Right lobe of liver (tissue), 6 donors: ENCODE data around the gene LCN9. TPM values are rescaled to one million over a fixed set of nuclear protein-coding genes. Genes with fewer than 3 reads are reported as not detected.

ENCODE experiments used
- ATAC-seq, 4 donors: fragments of 200-7000 bp; cut with Tn5 transposase; one replicate each; pipeline ENCODE4 v1.9.1; 2020; ENCODE audit warnings: mild to moderate bottlenecking in 4 of 4, moderate library complexity in 4 of 4
- DNase-seq, 3 donors: peaks; one replicate each; pipeline ENCODE4 v3.0.0-alpha.2; 2020
- H3K27ac ChIP-seq, 3 donors: fragments of 200-600 bp; one replicate each; pipeline ENCODE4 v1.8.0; 2022
- H3K27me3 ChIP-seq, 2 donors: fragments of 200-600 bp; one replicate each; pipeline ENCODE4 v1.8.0; 2022
- H3K36me3 ChIP-seq, 4 donors: fragments of 200-600 bp; sonication (generic) in 1 of 4; one replicate each; pipeline versions ENCODE4 v1.5.1 to v1.8.0; 2017 to 2022; ENCODE audit warnings: control low read depth in 1 of 4
- H3K4me1 ChIP-seq, 4 donors: fragments of 200-600 bp; sonication (generic) in 1 of 4; one replicate each; pipeline versions ENCODE4 v1.5.1 to v1.8.0; 2017 to 2022; ENCODE audit warnings: control low read depth in 1 of 4
- H3K4me3 ChIP-seq, 3 donors: fragments of 200-600 bp; one replicate each; pipeline ENCODE4 v1.8.0; 2022
- H3K9me3 ChIP-seq, 4 donors: fragments of 200-600 bp; sonication (generic) in 1 of 4; one replicate each; pipeline versions ENCODE4 v1.5.1 to v1.8.0; 2017 to 2022; ENCODE audit warnings: control low read depth in 1 of 4
- CTCF ChIP-seq, 4 donors: fragments of 200-600 bp in 3 of 4; fragments of 450-650 bp in 1 of 4; IDR thresholded peaks; one replicate each; pipeline versions ENCODE4 v1.5.1 to v1.8.0; 2016 to 2022; ENCODE audit warnings: antibody characterized with exemption in 4 of 4, mild to moderate bottlenecking in 2 of 4
- POLR2A ChIP-seq: fragments of 450-650 bp; IDR thresholded peaks from one replicate; pipeline ENCODE4 v1.6.1; 2017; ENCODE audit warnings: antibody characterized with exemption, mild to moderate bottlenecking
- WGBS: methylation state at CpG from one replicate; pipeline ENCODE4 v1.1.6; 2018; ENCODE audit warnings: low coverage, low lambda C conversion rate; ENCODE audit not compliant: insufficient coverage; ENCODE audit errors: missing lambda C conversion rate; 5-methylcytosine and 5-hydroxymethylcytosine counted together
- intact Hi-C, 2 donors: fragments of 100-400 bp; cut with DNase I; formaldehyde crosslinking; loops; one replicate each; pipeline versions ENCODE4 v1.11.2 to v1.14.1; 2022
- total RNA-seq, 6 experiments: library from RNA; depleted of rRNA in 2 of 6; stranded (reverse); fragments of >200 nt in 2 of 6; fragmentation: NEBNext Ultra II Directional in 3 of 6; extraction: Animal tissue kit (Norgen Biotek cat#: 25700) in 3 of 6; gene quantifications; one replicate each; pipeline versions ENCODE4 v1.1.0 to v1.2.4, GENCODE V29; 2016 to 2023
- donor health status: DM: no; HTN: yes; CAD: no.
- donor health status: DM: no; HTN: no; CAD: no.
- donor health status: DM: no; HTN: no; CAD: no.
- donor health status: DM: no; HTN: yes; CAD: no.
- donor health status: DM: no; HTN: yes; CAD: no.

LCN9 gene
- total RNA-seq, 6 experiments from 2014 or later = not detected

- ATAC-seq (no peak), DNase-seq (no peak)
Measured at GRCh38 chr9:135618866-135619598, 44.1 kb upstream of the LCN9 start.

GRCh38 chr9:135619599-135619886 is 43.6 kb upstream of the LCN9 start:
- no peak overlapping the region for H3K27ac ChIP-seq
- WGBS = 20% methylated on average over 1 of the region's 10 CpGs
- DNase-seq (no peak), ATAC-seq (no peak)
- H3K9me3 ChIP-seq = no peaks in the 10 kb centered on the region
- no peaks in the 10 kb centered on the region for H3K27me3 ChIP-seq
- intact Hi-C loops = no loop called here
- no peaks in the 10 kb centered on the region for H3K4me1 ChIP-seq
- no peaks in the 10 kb centered on the region for H3K36me3 ChIP-seq
- H3K4me3 ChIP-seq = no peak overlapping the region
- TF ChIP-seq POLR2A = no peak

More at GRCh38 chr9:135618866-135619598, 44.1 kb upstream of the LCN9 start:
- intact Hi-C loops = no loop called here
- no peaks in the 10 kb centered on the region for H3K36me3 ChIP-seq
- no peaks in the 10 kb centered on the region for H3K9me3 ChIP-seq
- 72% methylated on average over 2 of the region's 8 CpGs for WGBS
- H3K4me1 ChIP-seq = no peaks in the 10 kb centered on the region
- no peak overlapping the region for H3K4me3 ChIP-seq
- no peaks in the 10 kb centered on the region for H3K27me3 ChIP-seq
- no peak overlapping the region for H3K27ac ChIP-seq
- TF ChIP-seq CTCF (IDR thresholded peaks at IDR 0.05) (no peak), POLR2A (no peak)

- Histone ChIP-seq H3K27ac (no peak overlapping the region), H3K4me1 (no peaks in the 10 kb centered on the region), H3K27me3 (no peaks in the 10 kb centered on the region), H3K36me3 (no peaks in the 10 kb centered on the region), H3K9me3 (no peaks in the 10 kb centered on the region), H3K4me3 (no peak overlapping the region)
- intact Hi-C loops = no loop called here
- ATAC-seq (no peak), DNase-seq (no peak)
- TF ChIP-seq CTCF (IDR thresholded peaks at IDR 0.05) (no peak), POLR2A (no peak)
- WGBS = 66% methylated on average over 7 of the region's 7 CpGs
Measured at GRCh38 chr9:135620558-135620957, 42.6 kb upstream of the LCN9 start.

- H3K9me3 ChIP-seq = no peaks in the 10 kb centered on the region
- 52% methylated on average over 4 of the region's 11 CpGs for WGBS
- intact Hi-C loops = no loop called here
- no peak for TF ChIP-seq POLR2A
- TF ChIP-seq CTCF (IDR thresholded peaks at IDR 0.05) = no peak
- no peaks in the 10 kb centered on the region for H3K27me3 ChIP-seq
- H3K36me3 ChIP-seq = no peaks in the 10 kb centered on the region
- no peaks in the 10 kb centered on the region for H3K4me1 ChIP-seq
- no peak for ATAC-seq
- DNase-seq = no peak
- no peak overlapping the region for H3K4me3 ChIP-seq
- H3K27ac ChIP-seq = no peak overlapping the region
Measured at GRCh38 chr9:135622415-135623020, 40.6 kb upstream of the LCN9 start.

- TF ChIP-seq POLR2A = no peak
- TF ChIP-seq CTCF (IDR thresholded peaks at IDR 0.05) = no peak
- ATAC-seq = no peak
- H3K36me3 ChIP-seq = no peaks in the 10 kb centered on the region
- H3K27ac ChIP-seq = no peak overlapping the region
- intact Hi-C loops = no loop called here
- no peaks in the 10 kb centered on the region for H3K4me1 ChIP-seq
- no peaks in the 10 kb centered on the region for H3K9me3 ChIP-seq
- no peaks in the 10 kb centered on the region for H3K27me3 ChIP-seq
- no peak for DNase-seq
- no peak overlapping the region for H3K4me3 ChIP-seq
- 65% methylated on average over 2 of the region's 14 CpGs for WGBS
Measured at GRCh38 chr9:135624282-135624681, 38.8 kb upstream of the LCN9 start.
